CD4-positive, alpha-beta T cell (primary cell): ENCODE results near the gene COQ10A. TPM values are rescaled to one million over a fixed set of nuclear protein-coding genes. Genes with fewer than 3 reads are reported as not detected.

Source experiments
- ATAC-seq: fragments of 200-7000 bp; cut with Tn5 transposase; one replicate; pipeline ENCODE4 v1.10.0; 2022; ENCODE audit warnings: mild to moderate bottlenecking; ENCODE audit not compliant: poor library complexity
- CTCF ChIA-PET: fragments of 350-600 bp; sonication (Branson Sonifier 250); formaldehyde crosslinking; loops from one replicate; lab custom pipeline; 2021; ENCODE audit warnings: antibody characterized with exemption, inconsistent platforms; lab: Charles Lee
- POLR2A ChIA-PET: fragments of 350-600 bp; sonication (Branson Sonifier 250); formaldehyde crosslinking; loops from one replicate; lab custom pipeline; 2021; ENCODE audit warnings: antibody characterized with exemption, inconsistent platforms; lab: Charles Lee
- DNase-seq, 14 experiments: peaks; one replicate each; pipeline ENCODE4 v3.0.0-alpha.2; 2013 to 2020; ENCODE audit warnings: mixed read lengths in 2 of 14
- H3K27ac ChIP-seq, 2 donors: one replicate each; pipeline versions ENCODE4 v1.5.1 to v1.7.0; 2013; ENCODE audit warnings: low read length in 2 of 2, low read depth in 1 of 2, mild to moderate bottlenecking in 1 of 2
- H3K27me3 ChIP-seq, 2 experiments: 1 replicate in 1 of 2; 2 replicates in 1 of 2; pipeline versions ENCODE4 v1.6.1 to v1.7.0; 2013; ENCODE audit warnings: low read length in 2 of 2, control low read depth in 1 of 2, mild to moderate bottlenecking in 1 of 2, moderate library complexity in 1 of 2; ENCODE audit not compliant: insufficient read depth in 2 of 2, control insufficient read depth in 1 of 2
- H3K36me3 ChIP-seq: one replicate; pipeline ENCODE4 v1.6.1; 2013; ENCODE audit warnings: low read length, control low read depth; ENCODE audit not compliant: insufficient read depth
- H3K4me1 ChIP-seq: one replicate; pipeline ENCODE4 v1.6.1; 2013; ENCODE audit warnings: low read length, control low read depth; ENCODE audit not compliant: insufficient read depth
- H3K4me3 ChIP-seq: one replicate; pipeline ENCODE4 v1.5.1; 2013; ENCODE audit warnings: mild to moderate bottlenecking, low read length, moderate library complexity
- H3K9me3 ChIP-seq, 2 experiments: 1 replicate in 1 of 2; 2 replicates in 1 of 2; pipeline versions ENCODE4 v1.6.1 to v1.7.0; 2013; ENCODE audit warnings: low read length in 2 of 2, mild to moderate bottlenecking in 2 of 2, control low read depth in 1 of 2, moderate library complexity in 1 of 2; ENCODE audit not compliant: control insufficient read depth in 1 of 2, insufficient read depth in 1 of 2
- H3K27ac Mint-ChIP-seq: one replicate; pipeline ENCODE4 v1.8.0; 2020; ENCODE audit warnings: mixed read lengths
- H3K27me3 Mint-ChIP-seq: one replicate; pipeline ENCODE4 v1.8.0; 2021; ENCODE audit warnings: mixed read lengths
- H3K36me3 Mint-ChIP-seq: one replicate; pipeline ENCODE4 v1.8.0; 2021; ENCODE audit warnings: low read depth, mixed read lengths
- H3K4me1 Mint-ChIP-seq: one replicate; pipeline ENCODE4 v1.8.0; 2021; ENCODE audit warnings: low read depth, mixed read lengths
- H3K4me3 Mint-ChIP-seq: one replicate; pipeline ENCODE4 v1.8.0; 2020; ENCODE audit warnings: mild to moderate bottlenecking, mixed read lengths
- H3K9me3 Mint-ChIP-seq: one replicate; pipeline ENCODE4 v1.8.0; 2020; ENCODE audit warnings: mixed read lengths
- CTCF ChIP-seq: fragments of 200-600 bp; IDR thresholded peaks from one replicate; pipeline ENCODE4 v1.8.0; 2022; ENCODE audit warnings: antibody characterized with exemption, mild to moderate bottlenecking
- intact Hi-C, 2 experiments: fragments of 100-400 bp; cut with DNase I in 1 of 2; cut with micrococcal nuclease in 1 of 2; formaldehyde crosslinking; loops; one replicate each; pipeline versions ENCODE4 v1.15.1 to v1.9.0; 2023 to 2025; cut with DNase I, micrococcal nuclease
- total RNA-seq, 174 experiments: library from RNA in 2 of 174; stranded (reverse) in 2 of 174; gene quantifications; one replicate each; pipeline ENCODE4 v1.2.3 and lab custom pipeline; 2021 to 2026

The COQ10A gene
- total RNA-seq, 2 experiments from 2014 or later = 27.6 to 29.2 TPM

GRCh38 chr12:56315249-56315621 lies 48.5 kb downstream of the COQ10A start:
- no peaks in the 10 kb centered on the region for H3K9me3 Mint-ChIP-seq
- peak overlapping the region; percentile 99 for H3K4me3 Mint-ChIP-seq
- peak overlapping the region; percentile 100 for H3K4me3 ChIP-seq

GRCh38 chr12:56315622-56316473 lies 49.1 kb downstream of the COQ10A start, which contains the start of gene CNPY2:
Gene CNPY2, minus strand, starts transcription at chr12:56315988. Its CDS starts 771 bp downstream, at chr12:56315217.
- Histone ChIP-seq H3K27ac (peak within 1 kb of the TSS; percentile 84 to 98), H3K36me3 (peaks cover 21% of the 10 kb centered on the region), H3K27me3 (no peaks in the 10 kb centered on the region), H3K4me3 (peak within 1 kb of the TSS; percentile 100), H3K9me3 (no peaks in the 10 kb centered on the region), H3K4me1 (peaks cover 17% of the 10 kb centered on the region)
- H3K27me3 Mint-ChIP-seq = no peaks in the 10 kb centered on the region
- peaks cover 19% of the 10 kb centered on the region for H3K4me1 Mint-ChIP-seq
- POLR2A ChIA-PET = interaction anchor here (0.6 to 3.5 kb wide), 32 partner anchors 10 to 578 kb away, joined by 3 to 63 read pairs (median 6); partner anchors contain the start of genes ANKRD52, COQ10A, CS and ESYT1
- peak within 1 kb of the TSS; percentile 99 for H3K4me3 Mint-ChIP-seq
- CTCF ChIA-PET = interaction anchor here (0.8 to 4.1 kb wide), 12 partner anchors 17 to 269 kb away, joined by 3 to 22 read pairs (median 4); partner anchors contain the start of genes COQ10A, IL23A, PAN2 and SMARCC2
- intact Hi-C loops = loop anchor here (1.0 to 5.0 kb wide), 6 partner anchors 13 to 152 kb away; partner anchors contain the start of genes SPRYD4 (in 2 of the 2), APOF (in 1 of the 2), IL23A (in 1 of the 2) and STAT2 (in 1 of the 2)
- peak; percentile 86 to 96 (median 90) for DNase-seq
- peak within 1 kb of the TSS; percentile 98 for H3K27ac Mint-ChIP-seq
- no peak for TF ChIP-seq CTCF
- ATAC-seq = peak; percentile 93
- H3K36me3 Mint-ChIP-seq = peaks cover 51% of the 10 kb centered on the region
- no peaks in the 10 kb centered on the region for H3K9me3 Mint-ChIP-seq

More at GRCh38 chr12:56315249-56315621, 48.5 kb downstream of the COQ10A start:
- Mint-ChIP-seq H3K36me3 (peaks cover 57% of the 10 kb centered on the region), H3K4me1 (peaks cover 19% of the 10 kb centered on the region), H3K27ac (peak overlapping the region; percentile 98), H3K27me3 (no peaks in the 10 kb centered on the region)
- H3K27ac ChIP-seq = peak overlapping the region; percentile 84 to 98
- no peaks in the 10 kb centered on the region for H3K9me3 ChIP-seq
- ATAC-seq (peak; percentile 4), DNase-seq (peak in 1 of 14 experiments; percentile 7)
- POLR2A ChIA-PET = interaction anchor here (0.6 to 3.5 kb wide), 25 partner anchors 10 to 577 kb away, joined by 3 to 63 read pairs (median 7); partner anchors contain the start of genes ANKRD52, COQ10A, CS and ESYT1
- TF ChIP-seq CTCF = no peak
- H3K36me3 ChIP-seq = peaks cover 26% of the 10 kb centered on the region
- CTCF ChIA-PET = interaction anchor here (0.6 to 4.1 kb wide), 10 partner anchors 16 to 197 kb away, joined by 3 to 22 read pairs (median 5); partner anchors contain the start of genes COQ10A, IL23A, PAN2 and SMARCC2
- H3K27me3 ChIP-seq = no peaks in the 10 kb centered on the region
- intact Hi-C loops = loop anchor here (1.0 to 5.0 kb wide), 3 partner anchors 12 to 152 kb away; partner anchors contain the start of genes APOF (in 1 of the 2), SPRYD4 (in 1 of the 2) and STAT2 (in 1 of the 2)
- H3K4me1 ChIP-seq = peaks cover 17% of the 10 kb centered on the region

- CTCF ChIA-PET = interaction anchor here (0.6 to 4.1 kb wide), 3 partner anchors 16 to 147 kb away, joined by 4 to 22 read pairs (median 17); partner anchors contain the start of genes PAN2 and STAT2
- H3K9me3 Mint-ChIP-seq = no peaks in the 10 kb centered on the region
- no peak overlapping the region for H3K27ac ChIP-seq
- peaks cover 17% of the 10 kb centered on the region for H3K4me1 ChIP-seq
- ATAC-seq = no peak
- H3K27ac Mint-ChIP-seq = peak overlapping the region; percentile 42
- no peak overlapping the region for H3K4me3 Mint-ChIP-seq
- H3K9me3 ChIP-seq = no peaks in the 10 kb centered on the region
- H3K36me3 ChIP-seq = peaks cover 29% of the 10 kb centered on the region
- no peak overlapping the region for H3K4me3 ChIP-seq
- peaks cover 19% of the 10 kb centered on the region for H3K4me1 Mint-ChIP-seq
- no peaks in the 10 kb centered on the region for H3K27me3 Mint-ChIP-seq
- POLR2A ChIA-PET = interaction anchor here (3.5 kb wide), 1 partner anchor 42 kb away, joined by 63 read pairs; the partner anchor contains the start of gene STAT2
- intact Hi-C loops = loop anchor here (1.0 to 5.0 kb wide), 5 partner anchors 15 to 150 kb away; partner anchors contain the start of genes APOF (in 1 of the 2), IL23A (in 1 of the 2), PAN2 (in 1 of the 2) and SPRYD4 (in 1 of the 2)
- no peak for TF ChIP-seq CTCF
- DNase-seq = no peak
- H3K36me3 Mint-ChIP-seq = peaks cover 54% of the 10 kb centered on the region
- H3K27me3 ChIP-seq = no peaks in the 10 kb centered on the region
These were observed 50.9 kb downstream of the COQ10A start for GRCh38 chr12:56317675-56318074.
